Fibroblast of peridontal ligament (primary cell): ENCODE data around the gene RNF112.
"Not testable (repeated sequence)": the region's sequence is repeated elsewhere in the genome, so short reads cannot be mapped to it uniquely, and the experiment has no call there.

Source experiments
- DNase-seq: peaks from one replicate; pipeline ENCODE4 v3.0.0-alpha.2; 2010; ENCODE audit errors: extremely low read depth

The RNF112 gene

DNA sequence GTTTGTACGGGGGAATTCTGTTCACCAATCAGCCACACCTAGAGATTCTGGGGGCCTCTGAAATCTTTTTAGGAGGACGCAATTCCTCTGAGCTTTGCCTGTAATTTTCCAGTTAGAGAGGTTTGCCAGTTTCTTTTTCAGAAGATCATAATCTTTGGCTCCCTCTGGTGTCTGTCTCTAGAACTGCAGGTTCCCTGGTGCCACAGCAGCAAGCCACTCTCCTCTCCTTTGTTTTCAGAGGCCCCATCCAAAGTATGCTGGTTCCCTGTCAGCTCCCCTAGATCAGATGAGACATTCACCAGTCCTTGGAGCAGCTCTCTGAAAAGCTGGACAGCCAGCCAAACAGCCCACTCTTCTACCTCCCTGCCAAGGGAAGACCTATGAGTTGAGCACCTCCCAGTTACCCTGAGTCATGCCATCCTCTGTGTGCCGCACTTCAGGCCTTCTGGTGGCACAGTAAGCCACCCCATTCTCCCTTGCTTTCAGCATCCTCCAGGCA, 36.1 kb downstream of the RNF112 start:
- DNase-seq, result peak; percentile 88

DNA sequence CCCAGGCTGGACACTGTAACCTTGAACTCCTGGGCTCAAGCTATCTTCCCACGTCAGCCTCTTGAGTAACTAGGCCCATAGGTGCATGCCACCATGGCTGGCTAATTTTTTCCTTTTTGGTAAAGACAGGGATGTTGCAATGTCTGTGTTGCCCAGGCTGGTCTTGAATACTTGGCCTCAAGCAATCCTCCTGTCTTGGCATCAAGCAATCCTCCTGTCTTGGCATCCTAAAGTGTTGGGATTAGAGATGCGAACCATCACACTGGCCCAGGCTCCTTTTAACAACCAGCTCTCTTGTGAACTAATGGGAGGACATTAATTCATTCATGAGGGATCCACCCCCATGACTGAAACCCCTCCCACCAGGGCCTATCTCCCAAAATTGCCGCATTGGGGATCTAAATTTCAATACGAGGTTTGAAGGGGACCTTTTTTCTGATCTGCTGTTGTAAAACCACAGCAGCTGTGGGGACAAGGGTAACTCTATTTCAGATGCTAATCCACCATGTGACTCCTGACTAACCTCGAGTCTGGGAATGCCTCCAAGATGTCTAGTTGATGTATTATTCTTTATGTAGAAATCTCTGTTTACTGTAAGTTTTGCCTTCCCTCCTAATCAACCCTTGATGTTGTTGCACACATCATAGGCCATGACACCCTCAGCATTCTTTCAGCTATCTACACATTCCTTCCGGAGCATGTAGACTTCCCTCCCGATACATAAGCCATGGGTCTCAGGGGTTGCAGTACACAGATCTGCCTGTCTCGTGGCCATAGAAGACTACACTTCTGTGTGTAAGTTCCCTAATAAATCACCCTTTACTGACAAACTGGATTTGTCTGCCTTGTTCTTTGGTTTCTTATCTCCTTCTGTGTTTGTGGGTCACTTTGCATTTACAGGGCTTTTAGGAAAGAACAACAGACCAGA, 37.6 kb downstream of the RNF112 start:
- peak; percentile 98 for DNase-seq

DNA sequence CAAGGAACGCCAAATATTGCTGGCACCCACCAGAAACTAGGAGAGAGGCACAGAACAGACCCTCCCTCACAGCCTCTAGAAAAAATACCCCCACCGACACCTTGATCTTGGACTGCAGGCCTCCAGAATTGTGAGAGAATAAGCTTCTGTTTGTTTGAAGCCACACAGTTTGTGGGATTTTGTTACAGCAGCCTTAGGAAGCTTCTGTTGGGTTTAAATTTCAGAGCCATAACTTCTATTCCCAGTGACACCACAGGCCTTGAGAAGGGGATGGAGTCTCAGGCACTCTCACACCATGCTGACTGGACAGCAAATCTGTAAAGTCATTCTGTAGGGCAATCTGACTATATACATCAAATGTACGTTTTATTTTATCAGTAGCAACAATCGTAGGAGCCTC, 38.6 kb downstream of the RNF112 start:
- DNase-seq, result no peak

DNA sequence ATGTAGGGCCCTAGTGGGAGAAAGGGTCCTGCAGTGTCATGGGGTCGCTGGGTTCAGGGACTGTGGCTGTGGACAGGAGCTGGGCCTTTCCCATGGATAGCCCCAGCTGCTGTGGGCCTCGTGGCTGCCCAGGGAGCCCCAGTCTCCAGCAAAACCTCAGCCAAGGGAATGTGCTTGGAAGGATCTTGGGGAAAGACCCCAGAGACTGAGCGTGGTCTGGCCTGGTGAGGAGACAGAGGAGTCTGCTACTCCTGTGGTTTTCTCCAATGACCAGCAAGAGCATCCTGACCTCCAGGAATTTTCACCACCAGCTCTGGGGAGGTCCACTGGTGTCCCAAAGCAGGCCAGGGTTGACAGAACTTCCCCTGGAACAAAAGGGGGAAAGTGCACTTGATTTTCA, 42.3 kb downstream of the RNF112 start:
- DNase-seq, result no peak

DNA sequence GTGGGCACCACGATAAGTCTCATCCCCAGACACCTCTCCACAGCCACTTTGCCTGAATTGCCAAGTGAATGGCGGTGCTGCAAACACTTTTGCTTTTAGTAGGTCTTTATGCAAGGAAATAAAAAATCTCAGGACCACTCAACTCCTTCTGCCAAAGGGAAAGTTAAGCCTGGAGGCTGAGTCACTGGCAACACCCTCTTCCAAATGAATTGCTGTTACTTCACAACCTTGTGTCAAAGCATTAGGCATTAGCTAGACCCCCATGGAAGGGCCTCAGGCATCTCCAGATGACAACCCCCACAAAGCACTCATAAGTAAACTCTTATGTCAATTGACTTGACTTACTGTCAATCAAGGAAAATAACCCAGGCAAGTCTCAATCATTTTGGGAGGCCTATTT, 43.0 kb downstream of the RNF112 start:
- no peak for DNase-seq

DNA sequence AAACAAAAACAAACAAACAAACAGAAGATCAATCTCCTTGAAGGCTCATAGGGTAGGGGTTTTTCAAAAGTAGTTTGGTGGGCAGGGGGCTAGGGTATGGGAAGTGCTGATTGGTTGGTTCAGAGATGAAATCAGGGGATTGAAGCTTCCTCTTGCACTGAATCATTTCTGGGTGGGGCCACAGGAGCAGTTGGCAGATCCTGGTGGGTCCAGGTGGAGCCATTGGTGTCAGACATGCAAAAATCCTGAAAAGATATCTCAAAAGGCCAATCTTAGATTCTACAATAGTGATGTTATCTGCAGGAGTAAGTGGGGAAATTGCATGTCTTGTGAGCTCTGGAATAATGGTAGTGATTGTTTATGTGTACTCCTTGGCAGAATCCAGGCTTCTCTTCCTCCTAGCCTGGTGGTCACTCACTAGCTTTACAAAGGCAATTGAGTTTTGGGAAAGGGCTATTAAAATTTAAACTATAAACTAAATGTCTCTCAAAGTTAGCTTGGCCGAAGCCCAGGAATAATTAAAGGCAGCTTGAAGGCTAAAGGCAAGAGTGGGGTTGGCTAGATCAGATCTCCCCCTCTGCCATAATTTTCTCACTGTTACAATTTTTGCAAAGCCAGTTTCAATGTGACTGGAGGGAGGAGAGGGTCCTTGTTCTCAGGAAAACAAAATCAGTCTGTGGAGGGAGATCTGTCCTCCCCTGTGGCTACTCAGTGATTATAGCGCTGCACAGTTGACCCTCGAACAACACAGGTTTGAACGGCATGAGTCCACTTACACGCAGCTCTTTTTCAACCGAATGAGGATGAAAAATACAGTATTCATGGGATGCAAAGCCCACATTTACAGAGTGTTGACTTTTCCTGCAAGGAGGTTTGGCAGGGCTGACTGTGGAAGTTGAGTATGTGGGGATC, 45.2 kb downstream of the RNF112 start:
- DNase-seq, result no peak

DNA sequence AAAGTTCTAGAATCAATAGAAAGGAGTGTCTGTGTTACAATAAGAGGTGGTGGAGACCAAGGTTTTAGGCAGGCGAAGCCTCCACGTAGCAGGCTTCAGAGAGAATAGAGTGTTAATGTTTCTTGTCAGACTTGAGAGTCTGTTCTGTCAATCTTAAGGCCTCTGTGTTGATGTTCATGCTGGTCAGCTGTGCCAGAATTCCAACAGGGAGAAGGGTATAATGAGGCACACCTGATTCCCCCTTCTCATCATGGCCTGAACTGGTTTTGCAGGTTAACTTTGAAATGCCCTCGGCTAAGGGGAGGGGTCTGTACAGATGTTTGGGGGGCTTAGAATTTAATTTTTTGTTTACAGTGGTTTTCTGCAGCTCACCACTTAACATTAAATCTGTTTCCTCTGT, 46.0 kb downstream of the RNF112 start:
- no peak for DNase-seq

DNA sequence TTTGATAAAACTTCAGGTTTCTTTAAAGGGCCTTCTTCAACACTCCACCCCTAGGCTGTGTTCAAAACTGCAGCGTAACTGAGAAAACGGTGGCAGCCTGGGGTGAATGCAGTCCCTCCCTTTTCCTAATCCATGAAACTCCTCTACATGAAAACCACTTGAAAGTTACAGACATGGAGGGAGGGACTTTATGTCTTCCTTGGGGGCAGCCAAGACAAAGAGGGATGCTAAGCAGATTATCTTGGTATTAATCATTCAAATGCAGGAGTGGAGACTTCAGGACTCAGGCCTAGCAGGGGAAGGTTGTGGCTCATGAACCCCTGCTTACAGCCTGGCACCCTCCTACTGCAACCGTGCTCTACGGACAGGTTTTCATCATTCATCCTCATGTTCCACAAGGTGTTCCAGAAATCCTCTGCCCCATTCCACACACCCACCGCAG, 46.8 kb downstream of the RNF112 start:
- DNase-seq, result no peak

DNA sequence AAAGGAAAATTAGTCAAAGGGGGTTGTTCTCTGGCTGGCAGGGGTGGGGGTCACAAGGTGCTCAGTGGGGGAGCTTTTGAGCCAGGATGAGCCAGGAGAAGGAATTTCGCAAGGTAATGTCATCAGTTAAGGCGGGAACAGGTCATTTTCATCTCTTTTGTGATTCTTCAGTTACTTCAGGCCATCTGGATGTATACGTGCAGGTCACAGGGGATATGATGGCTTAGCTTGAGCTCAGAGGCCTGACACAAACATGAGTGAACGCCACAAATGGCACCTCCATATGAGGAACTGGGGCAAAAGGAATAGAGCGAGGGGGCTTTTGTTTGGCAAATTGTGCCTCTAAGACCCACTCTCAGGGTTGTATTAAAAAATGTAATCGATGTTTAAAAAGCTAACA, 47.4 kb downstream of the RNF112 start:
- not testable (repeated sequence) for DNase-seq

DNA sequence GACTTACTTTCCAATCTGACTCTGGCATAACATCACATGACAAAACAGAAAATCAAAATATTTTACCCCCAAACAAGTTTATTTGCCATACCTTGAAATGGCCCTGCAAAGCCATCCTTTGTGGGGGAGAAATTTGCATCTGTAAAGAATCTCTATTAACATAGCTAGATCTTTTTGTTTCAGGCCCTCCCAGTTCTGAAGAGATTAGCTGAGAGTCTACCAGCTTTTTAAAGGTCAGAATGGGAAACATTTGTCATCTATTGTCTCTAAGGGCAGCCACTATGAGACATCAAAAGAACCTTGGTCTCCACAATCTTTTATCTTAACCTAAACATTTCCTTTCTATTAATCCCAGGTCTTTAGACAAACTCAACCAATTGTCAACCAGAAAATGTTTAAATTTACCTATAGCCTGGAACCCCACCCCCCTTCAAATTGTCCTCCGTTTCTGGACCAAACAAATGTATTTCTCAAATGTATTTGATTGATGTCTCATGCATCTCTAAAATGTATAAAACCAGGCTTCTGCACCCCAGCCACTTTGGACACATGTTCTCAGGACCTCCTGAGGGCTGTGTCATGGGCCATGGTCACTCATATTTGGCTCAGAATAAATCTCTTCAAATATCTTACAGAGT, 48.1 kb downstream of the RNF112 start:
- not testable (repeated sequence) for DNase-seq

DNA sequence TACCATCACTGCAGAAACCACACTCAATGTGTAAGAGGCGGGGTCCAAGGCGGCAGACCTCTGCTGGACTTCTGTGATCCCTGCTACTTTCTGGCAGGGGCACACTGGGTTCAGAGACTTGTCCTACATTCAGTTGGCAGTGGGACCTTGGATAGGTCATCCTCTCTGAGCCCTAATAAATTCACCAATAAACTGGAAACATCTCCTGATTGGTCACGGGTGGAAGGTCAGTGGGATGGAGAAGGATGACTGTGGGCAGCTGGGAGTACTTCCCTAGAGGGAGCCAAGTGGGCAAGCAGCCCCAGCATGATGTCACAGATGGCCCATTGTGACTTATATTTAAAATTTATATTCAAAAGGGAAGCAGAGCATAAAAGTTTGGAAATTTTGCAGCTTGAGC, 49.7 kb downstream of the RNF112 start:
- no peak for DNase-seq

DNA sequence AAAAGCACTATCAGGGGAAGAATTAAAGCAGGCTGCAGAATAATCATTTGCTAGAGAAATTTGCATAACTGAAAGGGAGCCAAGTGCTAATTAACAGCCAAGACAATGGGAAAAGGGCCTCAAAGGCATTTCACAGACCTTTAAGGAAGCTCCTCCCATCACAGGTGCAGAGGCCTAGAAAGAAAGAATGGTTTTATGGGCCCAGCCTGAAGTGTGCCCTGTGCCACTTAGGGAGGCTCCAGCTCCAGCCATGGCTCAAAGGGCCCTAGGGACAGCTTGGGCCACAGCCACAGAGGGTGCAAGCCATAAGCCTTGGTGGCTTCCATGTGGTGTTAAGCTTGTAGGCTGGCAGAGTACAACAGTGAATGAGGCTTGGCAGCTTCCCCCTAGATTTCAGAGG, 50.1 kb downstream of the RNF112 start:
- DNase-seq, result no peak

DNA sequence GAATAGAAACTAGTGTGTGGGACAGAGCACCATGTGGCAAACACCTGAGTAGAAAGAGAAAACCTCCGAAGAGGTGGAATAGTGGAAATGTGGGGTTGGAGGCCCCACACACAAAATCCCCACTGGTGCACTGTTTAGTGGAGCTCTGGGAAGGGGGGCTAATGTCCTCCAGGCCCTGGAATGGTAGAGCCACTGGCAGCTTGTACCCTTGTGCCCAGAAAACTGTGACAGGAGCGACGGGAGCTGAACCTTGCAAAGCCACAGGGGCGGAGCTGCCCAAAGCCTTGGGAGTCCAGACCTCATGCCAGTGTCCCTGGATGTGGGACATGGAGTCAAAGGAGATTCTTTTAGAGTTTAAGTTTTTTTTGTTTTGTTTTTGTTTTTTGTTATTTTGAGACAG, 50.6 kb downstream of the RNF112 start:
- no peak for DNase-seq

DNA sequence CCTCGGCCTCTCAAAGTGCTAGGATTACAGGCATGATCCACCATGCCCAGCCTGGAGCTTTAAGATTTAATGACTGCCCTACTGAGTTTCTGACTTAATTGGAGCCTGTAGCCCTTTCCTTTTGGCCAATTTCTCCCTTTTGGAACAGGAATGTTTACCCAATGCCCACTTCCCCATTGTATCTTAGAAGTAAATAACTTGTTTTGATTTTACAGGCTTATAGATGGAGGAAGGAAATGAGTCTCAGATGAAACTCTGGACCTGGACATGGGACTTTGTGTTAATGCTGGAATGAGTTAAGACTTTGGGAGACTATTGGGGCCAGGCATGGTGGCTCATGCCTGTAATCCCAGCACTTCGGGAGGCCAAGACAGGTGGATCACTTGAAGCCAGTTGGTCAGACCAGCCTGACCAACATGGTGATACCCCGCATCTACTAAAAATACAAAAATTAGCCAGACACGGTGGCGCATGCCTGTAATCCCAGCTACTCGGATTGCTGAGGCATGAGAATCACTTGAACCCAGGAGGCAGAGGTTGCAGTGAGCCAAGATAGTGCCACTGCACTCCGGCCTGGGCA, 51.5 kb downstream of the RNF112 start:
- DNase-seq, result not testable (repeated sequence)

DNA sequence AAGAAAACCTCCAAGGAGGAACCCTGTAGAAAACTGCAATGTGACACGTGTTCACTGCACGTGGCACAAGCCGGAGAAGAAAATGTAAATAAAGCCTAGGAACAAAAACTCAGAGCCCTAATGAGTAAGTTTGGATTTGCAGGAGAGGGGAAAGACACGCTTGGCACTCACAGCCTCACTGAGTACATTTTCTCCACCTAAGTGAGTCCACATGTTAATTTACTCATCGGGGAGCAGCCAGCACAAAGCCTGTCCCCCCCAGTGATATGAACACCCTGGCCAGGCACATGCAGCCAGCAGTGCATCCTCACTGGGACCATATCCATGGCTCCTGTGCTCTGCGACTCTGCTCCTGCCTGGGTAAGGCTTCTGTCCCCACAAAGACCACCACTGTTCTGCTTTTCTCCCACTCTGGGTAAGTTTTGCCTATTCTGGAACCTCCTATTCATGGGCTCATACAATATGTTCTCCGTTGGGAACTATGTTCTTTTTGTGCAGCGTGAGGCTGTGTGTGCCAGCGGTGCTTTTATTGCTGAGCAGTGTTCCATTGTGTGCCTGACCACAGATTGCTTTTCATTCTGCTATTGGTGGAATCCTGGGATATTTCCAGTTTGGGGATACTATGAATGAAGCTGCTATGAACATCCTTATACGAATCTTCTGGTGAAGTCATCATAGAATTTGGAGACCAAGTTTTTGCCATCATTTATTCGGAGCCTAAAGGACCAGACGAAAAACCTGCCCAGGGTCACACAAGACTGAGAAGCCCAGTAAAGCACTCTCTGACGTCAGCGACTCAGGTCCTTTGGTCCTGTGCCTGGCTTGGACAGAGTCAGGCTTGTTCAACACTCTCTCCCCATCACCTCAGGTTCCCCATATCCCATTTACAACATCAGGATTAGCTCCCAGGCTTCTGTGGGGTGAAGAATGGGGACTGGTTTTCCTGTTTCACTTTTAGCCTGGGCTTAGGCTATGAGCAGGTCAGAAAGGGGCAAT, 53.3 kb downstream of the RNF112 start:
- peak; percentile 44 for DNase-seq
